Measurements from ENCODE around the gene PAX7.

GRCh38 chr1:18697541-18697940 is 66.9 kb downstream of the PAX7 start:
- TF ChIP-seq CTCF (IDR thresholded peaks at IDR 0.05; ENCODE audit: extremely low read depth in 1 of 2, insufficient read depth in 1 of 2, low read depth in 1 of 2, low read length in 2 of 2) = no peak
- TF ChIP-seq, protein P1, sequence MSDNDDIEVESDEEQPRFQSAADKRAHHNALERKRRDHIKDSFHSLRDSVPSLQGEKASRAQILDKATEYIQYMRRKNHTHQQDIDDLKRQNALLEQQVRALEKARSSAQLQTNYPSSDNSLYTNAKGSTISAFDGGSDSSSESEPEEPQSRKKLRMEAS (IDR thresholded peaks at IDR 0.05; ENCODE audit: insufficient read depth, insufficient read length) = no peak
- no peak for TF ChIP-seq POLR2AphosphoS5 (IDR thresholded peaks at IDR 0.05; ENCODE audit: insufficient read depth, low read depth, low read length)
- TF ChIP-seq POLR2A (IDR thresholded peaks at IDR 0.05; ENCODE audit: low read depth, low read length) = no peak
- TF ChIP-seq JUN (IDR thresholded peaks at IDR 0.05; ENCODE audit: borderline replicate concordance, insufficient read depth, insufficient read length, low read depth) = no peak
- TF ChIP-seq MYC (IDR thresholded peaks at IDR 0.05; ENCODE audit: low read depth, low read length) = no peak
